IMR-90 (cell line): Measurements from ENCODE around the gene AARSD1. TPM values are rescaled to one million over a fixed set of nuclear protein-coding genes. Genes with fewer than 3 reads are reported as not detected.
A peak's percentile ranks its signal among the peaks of the same experiment; 100 is the strongest.

Source experiments
- ATAC-seq: fragments of 200-7000 bp; cut with Tn5 transposase; 2 replicates; pipeline ENCODE4 v1.9.1; 2020; ENCODE audit warnings: low read depth, mild to moderate bottlenecking, moderate library complexity
- BruUV-seq: library from RNA; stranded (reverse); fragments of 400-500 nt; replicated peaks from 2 replicates; lab custom pipeline; 2021; lab: Mats Ljungman, UMichigan
- CTCF ChIA-PET: fragments of 300-600 bp; formaldehyde crosslinking; extraction: SDS; loops from one replicate; lab custom pipeline; 2021; ENCODE audit warnings: antibody characterized with exemption; lab: Yijun Ruan, JAX
- POLR2A ChIA-PET: fragments of 300-600 bp; sonication (Branson Sonifier 250); formaldehyde crosslinking; loops from one replicate; lab custom pipeline; 2022; ENCODE audit warnings: antibody characterized with exemption; ENCODE audit not compliant: unreplicated experiment; lab: Charles Lee
- DNase-seq: peaks from one replicate; pipeline ENCODE4 v3.0.0; 2013
- H2AFZ ChIP-seq: replicated peaks from 2 replicates; pipeline ENCODE3; 2013; ENCODE audit warnings: low read length, mild to moderate bottlenecking; ENCODE audit not compliant: poor library complexity
- H2AK5ac ChIP-seq: 2 replicates; pipeline ENCODE4 v1.6.1; 2013; ENCODE audit warnings: low read depth, low read length, inconsistent platforms
- H2AK9ac ChIP-seq: replicated peaks from 2 replicates; pipeline ENCODE3; 2013; ENCODE audit warnings: mild to moderate bottlenecking, low read depth, low read length, moderate library complexity; ENCODE audit not compliant: poor library complexity
- H2BK120ac ChIP-seq: 2 replicates; pipeline ENCODE4 v1.6.1; 2013; ENCODE audit warnings: low read depth, low read length, inconsistent platforms
- H2BK15ac ChIP-seq: 3 replicates; pipeline ENCODE4 v1.6.1; 2013; ENCODE audit warnings: low read depth, low read length, inconsistent platforms
- H2BK20ac ChIP-seq: 2 replicates; pipeline ENCODE4 v1.6.1; 2013; ENCODE audit warnings: low read depth, mild to moderate bottlenecking, inconsistent platforms, low read length, moderate library complexity
- H2BK5ac ChIP-seq: 2 replicates; pipeline ENCODE4 v1.6.1; 2013; ENCODE audit warnings: mild to moderate bottlenecking, low read depth, low read length, inconsistent platforms; ENCODE audit not compliant: poor library complexity, severe bottlenecking
- H3K14ac ChIP-seq: replicated peaks from 2 replicates; pipeline ENCODE4 v1.6.1; 2013; ENCODE audit warnings: low read depth, low read length, inconsistent platforms
- H3K18ac ChIP-seq: 2 replicates; pipeline ENCODE4 v1.6.1; 2013; ENCODE audit warnings: low read depth, low read length, control low read depth
- H3K23ac ChIP-seq: 2 replicates; pipeline ENCODE4 v1.6.1; 2013; ENCODE audit warnings: low read depth, low read length, inconsistent platforms
- H3K27ac ChIP-seq: 2 replicates; pipeline ENCODE4 v1.5.1; 2013; ENCODE audit warnings: mild to moderate bottlenecking, control low read depth, low read length; ENCODE audit not compliant: insufficient read depth
- H3K27me3 ChIP-seq: 2 replicates; pipeline ENCODE4 v1.6.1; 2013; ENCODE audit warnings: low read length; ENCODE audit not compliant: control insufficient read depth, insufficient read depth
- H3K36me3 ChIP-seq: 2 replicates; pipeline ENCODE4 v1.6.1; 2013; ENCODE audit warnings: low read length, mixed read lengths; ENCODE audit not compliant: control insufficient read depth, insufficient read depth
- H3K4ac ChIP-seq: 2 replicates; pipeline ENCODE4 v1.6.1; 2013; ENCODE audit warnings: low read depth, low read length, inconsistent platforms
- H3K4me1 ChIP-seq: 2 replicates; pipeline ENCODE4 v1.6.1; 2013; ENCODE audit warnings: low read length, mixed read lengths; ENCODE audit not compliant: control insufficient read depth, insufficient read depth
- H3K4me2 ChIP-seq: 2 replicates; pipeline ENCODE4 v1.6.1; 2013; ENCODE audit warnings: low read depth, mild to moderate bottlenecking, control low read depth, low read length, moderate library complexity
- H3K4me3 ChIP-seq: 2 replicates; pipeline ENCODE4 v1.5.1; 2013; ENCODE audit warnings: low read depth, mild to moderate bottlenecking, control low read depth, low read length, moderate library complexity; ENCODE audit not compliant: insufficient read depth
- H3K56ac ChIP-seq: 2 replicates; pipeline ENCODE4 v1.6.1; 2013; ENCODE audit warnings: low read length, inconsistent platforms; ENCODE audit not compliant: insufficient read depth; ENCODE audit errors: extremely low read depth
- H3K79me1 ChIP-seq, 2 experiments: 2 replicates each; pipeline ENCODE4 v1.6.1; 2013; ENCODE audit warnings: low read length in 2 of 2, inconsistent platforms in 1 of 2, low read depth in 1 of 2
- H3K9ac ChIP-seq: 2 replicates; pipeline ENCODE4 v1.6.1; 2013; ENCODE audit warnings: low read depth, low read length, control low read depth
- H3K9me1 ChIP-seq: 2 replicates; pipeline ENCODE4 v1.6.1; 2013; ENCODE audit warnings: low read length, inconsistent platforms; ENCODE audit not compliant: insufficient read depth
- H3K9me3 ChIP-seq: 2 replicates; pipeline ENCODE4 v1.6.1; 2013; ENCODE audit warnings: low read length; ENCODE audit not compliant: control insufficient read depth, insufficient read depth
- H4K20me1 ChIP-seq: 2 replicates; pipeline ENCODE4 v1.6.1; 2013; ENCODE audit warnings: low read length, inconsistent platforms; ENCODE audit not compliant: insufficient read depth
- H4K5ac ChIP-seq: 2 replicates; pipeline ENCODE4 v1.6.1; 2013; ENCODE audit warnings: mild to moderate bottlenecking, low read depth, low read length, control low read depth
- H4K8ac ChIP-seq, 2 experiments: 2 replicates each; pipeline ENCODE4 v1.6.1; 2013; ENCODE audit warnings: low read depth in 2 of 2, low read length in 2 of 2, control low read depth in 1 of 2, inconsistent platforms in 1 of 2
- H4K91ac ChIP-seq: 2 replicates; pipeline ENCODE4 v1.6.1; 2013; ENCODE audit warnings: low read depth, low read length, inconsistent platforms; ENCODE audit not compliant: insufficient read depth
- MAFK ChIP-seq: IDR thresholded peaks from 2 replicates; pipeline ENCODE4 v1.6.1; 2012; ENCODE audit warnings: low read depth, low read length, improper control_type of control experiment
- MAZ ChIP-seq: IDR thresholded peaks from 2 replicates; pipeline ENCODE4 v1.6.1; 2012; ENCODE audit warnings: low read depth, mild to moderate bottlenecking, low read length, improper control_type of control experiment, moderate library complexity, borderline replicate concordance
- MXI1 ChIP-seq: IDR thresholded peaks from 2 replicates; pipeline ENCODE4 v1.6.1; 2012; ENCODE audit warnings: low read depth, mild to moderate bottlenecking, low read length, moderate library complexity, borderline replicate concordance
- POLR2A ChIP-seq: IDR thresholded peaks from 2 replicates; pipeline ENCODE4 v1.6.1; 2012; ENCODE audit warnings: mild to moderate bottlenecking, low read depth, low read length
- WGBS, 2 experiments: methylation state at CpG; one replicate each; pipeline versions ENCODE4 v1.1.5 to v1.1.7; 2013; ENCODE audit warnings: missing lambda C conversion rate in 2 of 2; ENCODE audit not compliant: insufficient read length in 1 of 2; ENCODE audit errors: extremely low coverage in 2 of 2; 5-methylcytosine and 5-hydroxymethylcytosine counted together
- dilution Hi-C: fragments of 300-500 bp; cut with HindIII; formaldehyde crosslinking; loops from one replicate; pipeline ENCODE4 v1.14.3; 2018; ENCODE audit warnings: low sequenced_read_pairs; ENCODE audit not compliant: unreplicated experiment
- in situ Hi-C: fragments of 300-500 bp; cut with MboI; formaldehyde crosslinking; loops from 3 replicates; pipeline ENCODE4 v1.14.3; 2019; ENCODE audit warnings: low sequenced_read_pairs, inconsistent platforms, mixed read lengths
- intact Hi-C: fragments of 100-400 bp; cut with micrococcal nuclease; formaldehyde crosslinking; loops from 2 replicates; pipeline ENCODE4 v1.10.0; 2022
- polyA plus RNA-seq, 3 experiments: library from polyadenylated mRNA; depleted of rRNA; stranded (reverse); fragments of >200 nt; gene quantifications; 2 replicates each; pipeline ENCODE4 v1.2.3, GENCODE V29; 2012; ENCODE audit warnings: low replicate concordance in 1 of 3
- total RNA-seq: library from RNA; depleted of rRNA; stranded (reverse); fragments of >200 nt; gene quantifications from 2 replicates; pipeline ENCODE4 v1.2.3, GENCODE V29; 2012

AARSD1 gene
- total and polyA plus RNA-seq, 2 of the 4 experiments (the other 2 are of a cell fraction), result 55.0 to 58.9 TPM

DNA sequence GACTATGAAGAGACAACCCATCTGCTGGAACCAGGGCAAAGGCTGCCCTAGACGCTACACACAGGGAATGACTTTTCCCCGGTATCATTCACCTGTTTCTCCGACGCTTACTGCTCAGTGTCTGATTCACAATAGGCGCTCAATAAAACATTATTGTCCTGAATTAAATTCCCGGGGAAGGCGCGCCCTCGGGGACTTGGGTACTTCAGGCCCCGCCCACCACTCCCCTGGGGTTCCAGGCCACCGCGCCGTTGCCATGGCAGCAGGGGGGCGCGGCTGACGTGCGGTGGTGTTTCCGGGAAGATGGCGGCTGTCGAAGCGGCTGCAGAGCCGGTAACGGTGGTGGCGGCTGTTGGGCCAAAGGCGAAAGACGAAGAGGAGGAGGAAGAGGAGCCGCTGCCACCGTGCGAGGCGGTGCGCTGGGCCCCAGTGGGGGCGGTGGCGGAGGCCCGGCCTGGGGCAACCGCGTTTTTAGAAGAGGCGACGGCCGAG is 16.1 kb upstream of the AARSD1 start, which contains the start of gene RUNDC1:
Gene RUNDC1, plus strand, starts transcription at position 292 of the 492 bp plus-strand sequence. Its CDS starts 12 bp downstream, at position 304.
- no TSS peak for BruUV-seq

More for the DNA sequence above, 16.1 kb upstream of the AARSD1 start, which contains the start of gene RUNDC1:
- H4K91ac ChIP-seq, result peak within 1 kb of the TSS; percentile 89
- peak within 1 kb of the TSS; percentile 74 for H4K5ac ChIP-seq
- dilution Hi-C loops (no loop called here), in situ Hi-C loops (loop anchor here (25.0 kb wide), 1 partner anchor 382 kb away; no protein-coding TSS in a partner anchor), intact Hi-C loops (no loop called here)
- peak within 1 kb of the TSS; percentile 99 for H3K4me2 ChIP-seq
- H3K14ac ChIP-seq, result peak within 1 kb of the TSS; percentile 81
- H3K18ac ChIP-seq, result peak within 1 kb of the TSS; percentile 73
- H3K4me1 ChIP-seq, result peaks cover 6% of the 10 kb centered on the region
- H2BK120ac ChIP-seq, result peak within 1 kb of the TSS; percentile 74
- peaks cover 18% of the 10 kb centered on the region for H3K9me1 ChIP-seq
- H2BK20ac ChIP-seq, result peak within 1 kb of the TSS; percentile 50; the same call in 1 of the 2 replicates
- peak within 1 kb of the TSS; percentile 93 for H2BK15ac ChIP-seq
- H3K9ac ChIP-seq, result peak within 1 kb of the TSS; percentile 76
- POLR2A ChIA-PET, result interaction anchor here (2.0 kb wide), 1 partner anchor 18 kb away, joined by 6 read pairs; the partner anchor contains the start of gene RPL27
- DNase-seq, result peak; percentile 73
- H3K4ac ChIP-seq, result peak within 1 kb of the TSS; percentile 88
- peak within 1 kb of the TSS; percentile 76 for H3K4me3 ChIP-seq
- peaks cover 0 to 53% of the 10 kb centered on the region in 2 experiments; a peak in 3 of 4 replicates for H3K79me1 ChIP-seq
- WGBS, 2 experiments, result 1% methylated on average over 15 of the region's 39 CpGs; no CpG with 5 or more reads in 1 of the 2 experiments
- TF ChIP-seq MAFK, result no peak
- peak; percentile 86; the same call in 1 of the 2 replicates for TF ChIP-seq MXI1
- peak; percentile 5; the same call in 1 of the 2 replicates for TF ChIP-seq POLR2A
- peak; percentile 65 for TF ChIP-seq MAZ
- CTCF ChIA-PET, result no interaction called here
- H3K36me3 ChIP-seq, result peaks cover 1% of the 10 kb centered on the region; the same call in 1 of the 2 replicates
- H2BK5ac ChIP-seq, result peak within 1 kb of the TSS; percentile 60
- H2AFZ ChIP-seq, result peak within 1 kb of the TSS; percentile 99
- peak within 1 kb of the TSS; percentile 88 to 96 for H4K8ac ChIP-seq
- no peaks in the 10 kb centered on the region for H3K9me3 ChIP-seq
- H2AK9ac ChIP-seq, result peak within 1 kb of the TSS; percentile 99
- no peaks in the 10 kb centered on the region for H3K27me3 ChIP-seq
- peak within 1 kb of the TSS; percentile 88 for H2AK5ac ChIP-seq
- ATAC-seq, result peak; percentile 93
- peak within 1 kb of the TSS; percentile 92 for H3K23ac ChIP-seq
- H3K56ac ChIP-seq, result peak within 1 kb of the TSS; percentile 95
- H4K20me1 ChIP-seq, result peaks cover 10% of the 10 kb centered on the region; the same call in 1 of the 2 replicates
- peak within 1 kb of the TSS; percentile 74 for H3K27ac ChIP-seq
